Measurements from ENCODE around the gene SLC8A3. TPM values are rescaled to one million over a fixed set of nuclear protein-coding genes. Genes with fewer than 3 reads are reported as not detected.

SLC8A3 gene
- total RNA-seq, 4 donors from 2014 or later: 0.09 to 1.7 (median 0.23) TPM; not detected in 1

DNA sequence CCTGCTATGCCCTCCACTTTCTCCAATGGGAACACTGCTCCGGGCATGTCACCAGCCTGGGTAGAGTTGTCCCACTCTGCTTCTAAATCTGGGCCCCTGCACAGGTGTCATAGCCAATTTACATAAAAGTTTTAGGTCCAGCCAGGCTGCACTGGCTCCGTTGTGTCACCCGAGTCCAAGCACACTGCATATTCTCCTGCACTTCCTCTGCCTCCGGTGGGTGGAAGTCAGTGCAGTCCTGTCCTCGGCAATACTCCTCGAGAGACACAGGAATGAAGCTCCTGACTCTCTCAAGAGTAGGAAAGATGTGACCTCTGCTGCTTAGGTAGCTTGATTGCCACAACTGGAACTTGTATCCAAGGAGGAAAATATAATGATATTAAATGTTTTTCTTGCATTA lies 15.2 kb downstream of the SLC8A3 start:
- WGBS, 2 donors: 83 to 86% methylated on average over 5 of the region's 6 CpGs
- H3K36me3 ChIP-seq: no peaks in the 10 kb centered on the region
- H3K27me3 ChIP-seq: no peaks in the 10 kb centered on the region
- no peak overlapping the region for H3K4me3 ChIP-seq
- no peaks in the 10 kb centered on the region for H3K4me1 ChIP-seq
- H3K27ac ChIP-seq: no peak overlapping the region
- H3K9me3 ChIP-seq: no peaks in the 10 kb centered on the region
- intact Hi-C loops (cut with DNase I): no loop called here
- DNase-seq: no peak
- TF ChIP-seq, protein P1, sequence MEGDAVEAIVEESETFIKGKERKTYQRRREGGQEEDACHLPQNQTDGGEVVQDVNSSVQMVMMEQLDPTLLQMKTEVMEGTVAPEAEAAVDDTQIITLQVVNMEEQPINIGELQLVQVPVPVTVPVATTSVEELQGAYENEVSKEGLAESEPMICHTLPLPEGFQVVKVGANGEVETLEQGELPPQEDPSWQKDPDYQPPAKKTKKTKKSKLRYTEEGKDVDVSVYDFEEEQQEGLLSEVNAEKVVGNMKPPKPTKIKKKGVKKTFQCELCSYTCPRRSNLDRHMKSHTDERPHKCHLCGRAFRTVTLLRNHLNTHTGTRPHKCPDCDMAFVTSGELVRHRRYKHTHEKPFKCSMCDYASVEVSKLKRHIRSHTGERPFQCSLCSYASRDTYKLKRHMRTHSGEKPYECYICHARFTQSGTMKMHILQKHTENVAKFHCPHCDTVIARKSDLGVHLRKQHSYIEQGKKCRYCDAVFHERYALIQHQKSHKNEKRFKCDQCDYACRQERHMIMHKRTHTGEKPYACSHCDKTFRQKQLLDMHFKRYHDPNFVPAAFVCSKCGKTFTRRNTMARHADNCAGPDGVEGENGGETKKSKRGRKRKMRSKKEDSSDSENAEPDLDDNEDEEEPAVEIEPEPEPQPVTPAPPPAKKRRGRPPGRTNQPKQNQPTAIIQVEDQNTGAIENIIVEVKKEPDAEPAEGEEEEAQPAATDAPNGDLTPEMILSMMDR (IDR thresholded peaks at IDR 0.05): no peak
- TF ChIP-seq POLR2A (IDR thresholded peaks at IDR 0.05): no peak

DNA sequence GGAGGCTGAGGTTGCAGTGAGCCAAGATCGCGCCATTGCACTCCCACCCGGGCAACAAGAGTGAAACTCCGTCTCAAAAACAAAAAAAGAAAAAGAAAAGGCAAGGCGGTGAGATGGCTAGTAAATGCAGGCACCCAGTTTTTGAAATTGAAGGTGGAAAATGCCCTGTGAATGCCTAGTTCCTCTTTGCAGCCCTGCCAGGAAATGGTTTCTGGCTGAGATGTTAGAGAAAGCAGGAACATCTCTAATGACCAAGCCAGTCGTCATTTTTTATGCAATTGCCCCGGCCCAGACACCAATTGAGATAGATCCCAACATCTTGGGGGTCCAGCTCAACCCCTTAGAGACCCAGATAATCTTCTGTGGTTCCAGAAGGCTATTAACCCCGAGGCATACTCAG lies 17.0 kb downstream of the SLC8A3 start:
- 61 to 63% methylated on average over 8 of the region's 8 CpGs for WGBS, 2 donors
- Histone ChIP-seq H3K4me3 (no peak overlapping the region), H3K4me1 (no peaks in the 10 kb centered on the region), H3K27ac (no peak overlapping the region), H3K36me3 (no peaks in the 10 kb centered on the region), H3K27me3 (peaks cover 0 to 8% (median 0%) of the 10 kb centered on the region in 4 donors), H3K9me3 (no peaks in the 10 kb centered on the region)
- DNase-seq: no peak
- TF ChIP-seq POLR2A (IDR thresholded peaks at IDR 0.05): no peak
- TF ChIP-seq, protein P1 (IDR thresholded peaks at IDR 0.05): no peak
- intact Hi-C loops (cut with DNase I): no loop called here

DNA sequence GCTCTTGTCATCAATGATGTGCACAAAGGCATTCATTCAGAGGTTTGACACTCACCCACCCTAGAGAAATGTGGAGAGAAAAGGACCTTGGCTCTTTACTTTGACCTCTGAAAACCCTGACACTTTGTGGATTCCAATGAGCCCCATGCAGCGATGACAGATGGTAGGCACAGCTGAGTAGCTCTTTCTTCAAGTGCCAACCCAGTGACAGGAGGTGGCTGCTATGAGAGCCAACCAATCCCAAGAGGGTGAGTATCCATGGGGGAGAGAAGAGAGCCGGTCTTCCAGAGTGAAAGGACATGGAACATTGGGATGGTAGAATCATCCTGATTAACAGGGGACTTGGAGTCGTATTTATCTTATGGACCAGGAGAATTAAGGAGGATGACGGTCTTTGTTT lies 17.8 kb downstream of the SLC8A3 start:
- H3K9me3 ChIP-seq: no peaks in the 10 kb centered on the region
- WGBS, 2 donors: 75 to 87% methylated on average over 4 of the region's 4 CpGs
- H3K27me3 ChIP-seq: peaks cover 0 to 8% (median 0%) of the 10 kb centered on the region in 4 donors
- DNase-seq: no peak
- no peaks in the 10 kb centered on the region for H3K4me1 ChIP-seq
- TF ChIP-seq, protein P1 (IDR thresholded peaks at IDR 0.05): no peak
- TF ChIP-seq POLR2A (IDR thresholded peaks at IDR 0.05): no peak
- no peak overlapping the region for H3K4me3 ChIP-seq
- intact Hi-C loops (cut with DNase I): no loop called here
- no peak overlapping the region for H3K27ac ChIP-seq
- no peaks in the 10 kb centered on the region for H3K36me3 ChIP-seq

DNA sequence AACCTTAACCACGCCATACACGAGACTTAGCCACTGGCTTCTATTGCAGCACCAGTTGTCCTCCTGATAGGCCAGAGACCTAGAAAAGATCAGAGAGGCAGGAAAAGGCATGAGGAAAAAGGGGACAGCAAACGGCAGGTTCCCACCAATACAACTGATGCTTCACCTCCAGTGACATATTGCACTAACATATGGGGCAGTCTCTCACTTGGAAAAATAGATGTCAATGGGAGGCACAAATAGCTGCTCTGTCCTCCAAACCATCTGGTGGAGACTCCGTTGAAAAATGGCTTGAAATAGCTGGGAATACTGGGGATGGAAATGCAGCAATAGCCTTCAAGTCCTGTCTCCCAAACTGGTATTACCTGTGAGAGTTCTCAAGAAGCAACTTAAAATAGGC lies 20.3 kb downstream of the SLC8A3 start:
- intact Hi-C loops (cut with DNase I): no loop called here
- WGBS, 2 donors: 83 to 90% methylated on average over 2 to 4 of the region's 4 CpGs
- no peak for DNase-seq
- Histone ChIP-seq H3K4me3 (no peak overlapping the region), H3K27me3 (peaks cover 0 to 8% (median 0%) of the 10 kb centered on the region in 4 donors), H3K9me3 (no peaks in the 10 kb centered on the region), H3K36me3 (no peaks in the 10 kb centered on the region), H3K27ac (no peak overlapping the region), H3K4me1 (no peaks in the 10 kb centered on the region)
- TF ChIP-seq, protein P1 (IDR thresholded peaks at IDR 0.05): no peak
- TF ChIP-seq POLR2A (IDR thresholded peaks at IDR 0.05): no peak

DNA sequence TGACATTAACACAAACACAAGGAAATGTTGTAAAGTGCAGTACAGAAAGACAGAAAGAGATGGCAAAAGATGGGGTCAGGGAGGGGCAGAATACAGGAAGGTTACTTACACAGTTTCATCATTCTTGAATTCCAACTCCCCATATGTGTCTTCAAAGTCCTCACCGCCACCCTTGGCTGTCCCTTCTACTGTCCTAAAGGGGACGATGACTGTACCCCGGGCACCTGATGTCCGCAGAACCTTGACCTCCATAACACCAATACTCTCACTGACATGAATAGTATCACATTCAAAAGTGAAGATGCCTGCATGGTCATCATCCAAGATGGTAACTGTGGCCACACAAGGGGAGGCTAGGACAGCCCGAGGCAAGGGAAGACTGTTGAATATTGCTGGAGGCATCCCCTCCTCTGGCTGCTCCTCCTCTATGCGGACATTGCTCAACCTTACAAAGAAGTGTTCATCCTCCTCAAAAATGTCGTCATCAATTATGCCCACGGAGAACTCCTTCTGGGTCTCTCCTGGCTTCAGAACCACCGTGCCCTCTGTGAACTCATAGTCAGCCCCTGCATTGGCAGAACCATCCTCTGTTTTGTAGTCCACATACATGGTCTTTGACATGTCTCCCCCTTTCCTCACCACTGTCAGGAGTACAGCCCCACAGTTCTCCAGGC lies 22.1 kb downstream of the SLC8A3 start:
- Histone ChIP-seq H3K36me3 (no peaks in the 10 kb centered on the region), H3K4me1 (no peaks in the 10 kb centered on the region), H3K27ac (no peak overlapping the region), H3K4me3 (no peak overlapping the region), H3K9me3 (no peaks in the 10 kb centered on the region), H3K27me3 (peaks cover 0 to 8% (median 0%) of the 10 kb centered on the region in 4 donors)
- TF ChIP-seq POLR2A (IDR thresholded peaks at IDR 0.05): no peak
- TF ChIP-seq, protein P1 (IDR thresholded peaks at IDR 0.05): no peak
- 87 to 89% methylated on average over 9 of the region's 9 CpGs for WGBS, 2 donors
- intact Hi-C loops (cut with DNase I): no loop called here
- no peak for DNase-seq
